ENCODE data around the gene CSAD. TPM values are rescaled to one million over a fixed set of nuclear protein-coding genes. Genes with fewer than 3 reads are reported as not detected.
A peak's percentile ranks its signal among the peaks of the same experiment; 100 is the strongest.

The CSAD gene
- total and polyA plus RNA-seq, 2 experiments from 2014 or later, result 7.2 to 29.4 TPM

DNA sequence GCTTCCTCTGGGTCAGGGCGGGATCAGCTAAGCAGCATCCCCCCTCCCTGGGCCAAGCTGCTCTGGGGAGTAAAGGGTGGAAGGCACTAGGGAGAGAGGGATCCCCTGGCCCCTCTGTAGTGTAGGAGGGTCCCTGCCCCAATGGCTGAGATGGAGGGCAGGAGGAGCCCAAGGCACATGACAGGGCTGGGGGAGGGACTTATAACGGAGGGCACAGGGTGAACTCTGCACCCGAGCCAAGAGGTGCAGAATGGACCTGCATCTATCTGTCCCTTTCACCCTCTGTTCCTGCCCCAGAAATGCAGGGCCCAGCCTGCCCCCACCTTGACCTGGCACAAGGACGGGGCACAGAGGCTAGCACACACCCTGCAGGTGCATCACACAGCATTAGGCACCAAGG is 30.1 kb upstream of the CSAD start:
- no peak for DNase-seq (ENCODE audit: low read depth in 1 of 2, low spot score in 1 of 2)
- H3K27me3 ChIP-seq, result no peaks in the 10 kb centered on the region
- H3K36me3 ChIP-seq, result peaks cover 4% of the 10 kb centered on the region
- H3K4me1 ChIP-seq (ENCODE audit: low read depth), result no peaks in the 10 kb centered on the region
- no peak for TF ChIP-seq CTCF (IDR thresholded peaks at IDR 0.05; ENCODE audit: low read depth, low read length)
- no peaks in the 10 kb centered on the region for H3K9me3 ChIP-seq (ENCODE audit: low read depth)
- no peak overlapping the region for H3K4me3 ChIP-seq
- no peak overlapping the region for H3K27ac ChIP-seq

GRCh38 chr12:53208877-53209463 is 28.2 kb upstream of the CSAD start:
- no peaks in the 10 kb centered on the region for H3K9me3 ChIP-seq (ENCODE audit: low read depth)
- no peak for DNase-seq (ENCODE audit: low read depth in 1 of 2, low spot score in 1 of 2)
- no peak for TF ChIP-seq CTCF (IDR thresholded peaks at IDR 0.05; ENCODE audit: low read depth, low read length)
- no peak overlapping the region for H3K4me3 ChIP-seq
- H3K4me1 ChIP-seq (ENCODE audit: low read depth), result no peaks in the 10 kb centered on the region
- H3K27me3 ChIP-seq, result no peaks in the 10 kb centered on the region
- H3K36me3 ChIP-seq, result peaks cover 4% of the 10 kb centered on the region
- H3K27ac ChIP-seq, result no peak overlapping the region

GRCh38 chr12:53208435-53208834 is 27.7 kb upstream of the CSAD start:
- no peak for DNase-seq (ENCODE audit: low read depth in 1 of 2, low spot score in 1 of 2)
- H3K9me3 ChIP-seq (ENCODE audit: low read depth), result no peaks in the 10 kb centered on the region
- no peak for TF ChIP-seq CTCF (IDR thresholded peaks at IDR 0.05; ENCODE audit: low read depth, low read length)
- no peak overlapping the region for H3K27ac ChIP-seq
- H3K4me1 ChIP-seq (ENCODE audit: low read depth), result no peaks in the 10 kb centered on the region
- peaks cover 4% of the 10 kb centered on the region for H3K36me3 ChIP-seq
- H3K27me3 ChIP-seq, result no peaks in the 10 kb centered on the region
- H3K4me3 ChIP-seq, result no peak overlapping the region

GRCh38 chr12:53207042-53207441 is 26.3 kb upstream of the CSAD start, which contains the start of gene ITGB7:
ITGB7 (minus strand) TSS chr12:53207251; CDS start chr12:53200443, 6,808 bp downstream.
- Histone ChIP-seq H3K4me3 (no peak within 1 kb of the TSS), H3K27ac (no peak within 1 kb of the TSS), H3K36me3 (no peaks in the 10 kb centered on the region), H3K9me3 (ENCODE audit: low read depth) (no peaks in the 10 kb centered on the region), H3K27me3 (no peaks in the 10 kb centered on the region), H3K4me1 (ENCODE audit: low read depth) (no peaks in the 10 kb centered on the region)
- TF ChIP-seq CTCF (IDR thresholded peaks at IDR 0.05; ENCODE audit: low read depth, low read length), result no peak
- DNase-seq (ENCODE audit: low read depth in 1 of 2, low spot score in 1 of 2), result no peak

GRCh38 chr12:53205747-53206419 is 25.2 kb upstream of the CSAD start:
- no peak for TF ChIP-seq CTCF (IDR thresholded peaks at IDR 0.05; ENCODE audit: low read depth, low read length)
- peak in 1 of 2 donors; percentile 89 for DNase-seq (ENCODE audit: low read depth in 1 of 2, low spot score in 1 of 2)
- Histone ChIP-seq H3K27ac (no peak overlapping the region), H3K9me3 (ENCODE audit: low read depth) (no peaks in the 10 kb centered on the region), H3K4me1 (ENCODE audit: low read depth) (no peaks in the 10 kb centered on the region), H3K36me3 (no peaks in the 10 kb centered on the region), H3K27me3 (no peaks in the 10 kb centered on the region), H3K4me3 (no peak overlapping the region)

Measured in cardiac muscle cell (in vitro differentiated cells and primary cell).